ENCODE measurements around the gene LRIG1. TPM values are rescaled to one million over a fixed set of nuclear protein-coding genes. Genes with fewer than 3 reads are reported as not detected.

The LRIG1 gene
- total and polyA plus RNA-seq, 10 of the 15 experiments (the other 5 are each of a cell fraction or from before 2014, with no cell fraction given) = 0.84 to 16.4 (median 8.1) TPM

DNA sequence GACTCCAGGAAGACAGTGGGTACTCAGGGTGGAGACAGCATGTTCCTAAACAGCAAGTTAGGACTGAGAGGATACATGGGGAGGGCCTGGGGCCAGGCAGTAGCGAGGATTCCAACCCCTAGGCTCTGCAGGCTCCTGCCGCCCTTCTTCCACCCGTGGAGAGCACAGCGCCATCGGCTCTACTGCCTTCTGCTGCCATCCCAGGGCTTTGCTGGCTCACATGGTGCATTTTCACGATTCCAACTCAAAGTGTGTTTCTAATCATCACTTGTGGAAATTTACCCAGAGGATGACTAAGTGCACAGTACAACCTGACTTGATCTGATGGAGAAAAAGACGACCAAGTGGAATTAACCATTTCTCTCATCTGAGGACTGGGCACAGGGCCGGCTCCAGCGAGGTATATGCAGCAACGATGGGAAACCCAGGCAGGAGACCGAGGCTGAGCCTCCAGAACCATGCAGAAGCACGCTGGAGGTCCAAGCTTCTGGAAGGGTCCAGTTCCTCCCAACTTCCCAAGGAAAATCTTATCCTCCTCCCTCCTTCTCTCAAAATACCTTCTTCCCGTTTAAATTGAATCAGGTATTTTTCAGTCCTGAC, 104.6 kb downstream of the LRIG1 start:
- ChIA-PET POLR2A (no interaction called here), CTCF (interaction anchor here (1.8 kb wide), 1 partner anchor 17 kb away, joined by 8 read pairs; no protein-coding TSS in a partner anchor), RAD21 (ENCODE audit: unreplicated experiment) (no interaction called here), SMC1A (ENCODE audit: uncharacterized antibody, unreplicated experiment) (interaction anchor here (1.1 to 1.7 kb wide), 2 partner anchors 11 to 71 kb away, joined by 3 read pairs; no protein-coding TSS in a partner anchor)
- H3K36me3 ChIP-seq (ENCODE audit: control insufficient read depth in 2 of 2, insufficient read depth in 2 of 2, low read length in 1 of 2) = no peaks in the 10 kb centered on the region; a peak in 2 of 4 replicates
- FAIRE-seq (no peak), ATAC-seq (no peak), DNase-seq (ENCODE audit: low read depth, low spot score) (no peak)
- no peak overlapping the region for H3K4me2 ChIP-seq (ENCODE audit: control insufficient read depth, insufficient read depth)
- H2AFZ ChIP-seq (ENCODE audit: control insufficient read depth, low read depth, low read length) = no peak overlapping the region
- 73% methylated on average over 13 of the region's 13 CpGs for WGBS (ENCODE audit: insufficient coverage, insufficient replicate concordance, low lambda C conversion rate, missing lambda C conversion rate)
- H3K79me2 ChIP-seq (ENCODE audit: control insufficient read depth, insufficient read depth, low read length) = no peaks in the 10 kb centered on the region
- intact Hi-C loops (cut with micrococcal nuclease; ENCODE audit: unreplicated experiment) = no loop called here
- TF ChIP-seq USF1 (IDR thresholded peaks at IDR 0.05; ENCODE audit: borderline replicate concordance, extremely low read length, insufficient read depth, low read depth, low read length) = no peak
- TF ChIP-seq SMARCA5 (IDR thresholded peaks at IDR 0.05) = no peak
- no peak for TF ChIP-seq RUNX3 (IDR thresholded peaks at IDR 0.05; ENCODE audit: low read length)
- TF ChIP-seq SIX5 (IDR thresholded peaks at IDR 0.05; ENCODE audit: low read depth, low read length, severe bottlenecking) = no peak
- no peak for TF ChIP-seq LARP7 (IDR thresholded peaks at IDR 0.05)
- no peak for TF ChIP-seq ATF3 (IDR thresholded peaks at IDR 0.05; ENCODE audit: borderline replicate concordance, extremely low read depth, low read depth, low read length)
- TF ChIP-seq, protein P1, sequence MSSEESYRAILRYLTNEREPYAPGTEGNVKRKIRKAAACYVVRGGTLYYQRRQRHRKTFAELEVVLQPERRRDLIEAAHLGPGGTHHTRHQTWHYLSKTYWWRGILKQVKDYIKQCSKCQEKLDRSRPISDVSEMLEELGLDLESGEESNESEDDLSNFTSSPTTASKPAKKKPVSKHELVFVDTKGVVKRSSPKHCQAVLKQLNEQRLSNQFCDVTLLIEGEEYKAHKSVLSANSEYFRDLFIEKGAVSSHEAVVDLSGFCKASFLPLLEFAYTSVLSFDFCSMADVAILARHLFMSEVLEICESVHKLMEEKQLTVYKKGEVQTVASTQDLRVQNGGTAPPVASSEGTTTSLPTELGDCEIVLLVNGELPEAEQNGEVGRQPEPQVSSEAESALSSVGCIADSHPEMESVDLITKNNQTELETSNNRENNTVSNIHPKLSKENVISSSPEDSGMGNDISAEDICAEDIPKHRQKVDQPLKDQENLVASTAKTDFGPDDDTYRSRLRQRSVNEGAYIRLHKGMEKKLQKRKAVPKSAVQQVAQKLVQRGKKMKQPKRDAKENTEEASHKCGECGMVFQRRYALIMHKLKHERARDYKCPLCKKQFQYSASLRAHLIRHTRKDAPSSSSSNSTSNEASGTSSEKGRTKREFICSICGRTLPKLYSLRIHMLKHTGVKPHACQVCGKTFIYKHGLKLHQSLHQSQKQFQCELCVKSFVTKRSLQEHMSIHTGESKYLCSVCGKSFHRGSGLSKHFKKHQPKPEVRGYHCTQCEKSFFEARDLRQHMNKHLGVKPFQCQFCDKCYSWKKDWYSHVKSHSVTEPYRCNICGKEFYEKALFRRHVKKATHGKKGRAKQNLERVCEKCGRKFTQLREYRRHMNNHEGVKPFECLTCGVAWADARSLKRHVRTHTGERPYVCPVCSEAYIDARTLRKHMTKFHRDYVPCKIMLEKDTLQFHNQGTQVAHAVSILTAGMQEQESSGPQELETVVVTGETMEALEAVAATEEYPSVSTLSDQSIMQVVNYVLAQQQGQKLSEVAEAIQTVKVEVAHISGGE (CRISPR knock-in tag; IDR thresholded peaks at IDR 0.05) = no peak
- no peak for TF ChIP-seq NRF1 (conservative IDR thresholded peaks at IDR 0.05; ENCODE audit: low read depth, low read length)
- TF ChIP-seq EGR1 (IDR thresholded peaks at IDR 0.05; ENCODE audit: borderline replicate concordance in 1 of 2, low read depth in 2 of 2, low read length in 2 of 2) = no peak
- no peak for TF ChIP-seq SIN3A (IDR thresholded peaks at IDR 0.05; ENCODE audit: low read depth, low read length)
- TF ChIP-seq RAD21 (IDR thresholded peaks at IDR 0.05; ENCODE audit: insufficient read depth, low read depth, low read length) = no peak
- TF ChIP-seq CREM (IDR thresholded peaks at IDR 0.05; ENCODE audit: low read depth) = no peak
- no peak for TF ChIP-seq TBL1XR1 (IDR thresholded peaks at IDR 0.05; ENCODE audit: low read depth, low read length)
- no peak for TF ChIP-seq RCOR1 (conservative IDR thresholded peaks at IDR 0.05; ENCODE audit: low read depth, low read length)
- TF ChIP-seq DPF2 (IDR thresholded peaks at IDR 0.05) = no peak
- TF ChIP-seq CHD1 (IDR thresholded peaks at IDR 0.05; ENCODE audit: low read depth, low read length) = no peak
- TF ChIP-seq ZNF24 (IDR thresholded peaks at IDR 0.05) = no peak
- TF ChIP-seq, protein P2, sequence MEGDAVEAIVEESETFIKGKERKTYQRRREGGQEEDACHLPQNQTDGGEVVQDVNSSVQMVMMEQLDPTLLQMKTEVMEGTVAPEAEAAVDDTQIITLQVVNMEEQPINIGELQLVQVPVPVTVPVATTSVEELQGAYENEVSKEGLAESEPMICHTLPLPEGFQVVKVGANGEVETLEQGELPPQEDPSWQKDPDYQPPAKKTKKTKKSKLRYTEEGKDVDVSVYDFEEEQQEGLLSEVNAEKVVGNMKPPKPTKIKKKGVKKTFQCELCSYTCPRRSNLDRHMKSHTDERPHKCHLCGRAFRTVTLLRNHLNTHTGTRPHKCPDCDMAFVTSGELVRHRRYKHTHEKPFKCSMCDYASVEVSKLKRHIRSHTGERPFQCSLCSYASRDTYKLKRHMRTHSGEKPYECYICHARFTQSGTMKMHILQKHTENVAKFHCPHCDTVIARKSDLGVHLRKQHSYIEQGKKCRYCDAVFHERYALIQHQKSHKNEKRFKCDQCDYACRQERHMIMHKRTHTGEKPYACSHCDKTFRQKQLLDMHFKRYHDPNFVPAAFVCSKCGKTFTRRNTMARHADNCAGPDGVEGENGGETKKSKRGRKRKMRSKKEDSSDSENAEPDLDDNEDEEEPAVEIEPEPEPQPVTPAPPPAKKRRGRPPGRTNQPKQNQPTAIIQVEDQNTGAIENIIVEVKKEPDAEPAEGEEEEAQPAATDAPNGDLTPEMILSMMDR (IDR thresholded peaks at IDR 0.05 in 2 of 3, conservative IDR thresholded peaks at IDR 0.05 in 1 of 3; ENCODE audit: control insufficient read depth in 2 of 3, extremely low read depth in 1 of 3, insufficient read depth in 1 of 3, low read depth in 3 of 3, low read length in 3 of 3) = no peak
- no peak overlapping the region for H3K27ac ChIP-seq (ENCODE audit: control insufficient read depth, insufficient read depth)
- in situ Hi-C loops (cut with MboI) = no loop called here
- no peaks in the 10 kb centered on the region for H3K9me3 ChIP-seq (replicated peaks; ENCODE audit: control insufficient read depth, insufficient read depth, low read length)
- no peaks in the 10 kb centered on the region for H3K27me3 ChIP-seq (replicated peaks in 1 of 2; ENCODE audit: control insufficient read depth in 2 of 2, insufficient read depth in 2 of 2, low read length in 1 of 2)
- no TSS peak for BruUV-seq (replicated peaks)
- no peak overlapping the region for H3K9ac ChIP-seq (ENCODE audit: control insufficient read depth, insufficient read depth, low read length)
- no peak overlapping the region for H3K4me3 ChIP-seq
- no peaks in the 10 kb centered on the region for H4K20me1 ChIP-seq (ENCODE audit: control insufficient read depth, insufficient read depth)
- H3K4me1 ChIP-seq (ENCODE audit: control insufficient read depth, insufficient read depth, low read length) = peaks cover 10% of the 10 kb centered on the region
